Activated naive CD4-positive, alpha-beta T cell treated with anti-CD3 and anti-CD28 coated beads, Interleukin-2, amount 50 U/mL, for 72 hours (primary cell): Measurements from ENCODE around the gene EFCC1. TPM values are rescaled to one million over a fixed set of nuclear protein-coding genes. Genes with fewer than 3 reads are reported as not detected.
A peak's percentile ranks its signal among the peaks of the same experiment; 100 is the strongest.

Experiments used
- ATAC-seq, 2 donors: fragments of 150-1000 bp; cut with Tn5 transposase; 2 replicates each; pipeline ENCODE4 v1.10.0; 2021; ENCODE audit warnings: mild to moderate bottlenecking in 2 of 2, moderate library complexity in 2 of 2
- DNase-seq, 2 donors: peaks; one replicate each; pipeline ENCODE4 v3.0.0; 2021 to 2022; ENCODE audit warnings: low spot score in 2 of 2
- H3K27ac Mint-ChIP-seq, 2 donors: one replicate each; pipeline ENCODE4 v1.8.0; 2022; ENCODE audit warnings: mild to moderate bottlenecking in 2 of 2, mixed read lengths in 2 of 2
- H3K36me3 Mint-ChIP-seq, 2 donors: one replicate each; pipeline ENCODE4 v1.8.0; 2022; ENCODE audit warnings: mixed read lengths in 2 of 2
- H3K9me3 Mint-ChIP-seq, 2 donors: one replicate each; pipeline ENCODE4 v1.8.0; 2022; ENCODE audit warnings: mixed read lengths in 2 of 2
- total RNA-seq, 2 donors: library from RNA; stranded (reverse); gene quantifications; one replicate each; pipeline ENCODE4 v1.2.3, GENCODE V29; 2022

The EFCC1 gene
- total RNA-seq, result under 1 TPM in 1 of 2 donors, not detected in 1; 0.18 TPM

- Mint-ChIP-seq H3K27ac (no peak within 1 kb of the TSS), H3K36me3 (peaks cover 0 to 14% of the 10 kb centered on the region in 2 donors), H3K9me3 (no peaks in the 10 kb centered on the region)
- ATAC-seq (peak; percentile 27 to 46), DNase-seq (no peak)
These were observed at the start of gene EFCC1 for GRCh38 chr3:129001101-129001805. Gene EFCC1 (plus strand): TSS chr3:129001304. CDS start chr3:129001629, 325 bp downstream.

- ATAC-seq, result no peak
- Mint-ChIP-seq H3K27ac (no peak overlapping the region), H3K36me3 (peaks cover 0 to 6% of the 10 kb centered on the region in 2 donors), H3K9me3 (no peaks in the 10 kb centered on the region)
- no peak for DNase-seq
These were observed 44.7 kb upstream of the EFCC1 start for GRCh38 chr3:128956440-128956839.

- DNase-seq (no peak), ATAC-seq (no peak)
- Mint-ChIP-seq H3K27ac (no peak overlapping the region), H3K9me3 (no peaks in the 10 kb centered on the region), H3K36me3 (no peaks in the 10 kb centered on the region)
These were observed 35.8 kb upstream of the EFCC1 start for GRCh38 chr3:128965280-128965679.

- ATAC-seq, result no peak
- no peak for DNase-seq
- no peaks in the 10 kb centered on the region for H3K9me3 Mint-ChIP-seq
- H3K36me3 Mint-ChIP-seq, result no peaks in the 10 kb centered on the region
- H3K27ac Mint-ChIP-seq, result no peak overlapping the region
These were observed 35.3 kb upstream of the EFCC1 start for GRCh38 chr3:128965818-128966217.

- no peaks in the 10 kb centered on the region for H3K9me3 Mint-ChIP-seq
- H3K27ac Mint-ChIP-seq, result no peak overlapping the region
- no peak for ATAC-seq
- no peaks in the 10 kb centered on the region for H3K36me3 Mint-ChIP-seq
- no peak for DNase-seq
These were observed 33.3 kb upstream of the EFCC1 start for GRCh38 chr3:128967748-128968355.

GRCh38 chr3:128969993-128970739 is 30.9 kb upstream of the EFCC1 start:
- H3K36me3 Mint-ChIP-seq, result no peaks in the 10 kb centered on the region
- no peaks in the 10 kb centered on the region for H3K9me3 Mint-ChIP-seq
- ATAC-seq (peak; percentile 64 to 70), DNase-seq (peak in 1 of 2 donors; percentile 68)
- H3K27ac Mint-ChIP-seq, result no peak overlapping the region

- Mint-ChIP-seq H3K9me3 (no peaks in the 10 kb centered on the region), H3K27ac (no peak overlapping the region), H3K36me3 (no peaks in the 10 kb centered on the region)
- ATAC-seq (peak in 1 of 2 donors; percentile 70), DNase-seq (no peak)
These were observed 30.4 kb upstream of the EFCC1 start for GRCh38 chr3:128970740-128971047.

- H3K27ac Mint-ChIP-seq, result no peak overlapping the region
- ATAC-seq (no peak), DNase-seq (no peak)
- no peaks in the 10 kb centered on the region for H3K9me3 Mint-ChIP-seq
- H3K36me3 Mint-ChIP-seq, result no peaks in the 10 kb centered on the region
These were observed 29.5 kb upstream of the EFCC1 start for GRCh38 chr3:128971421-128972100.

GRCh38 chr3:128973988-128974564 is 27.0 kb upstream of the EFCC1 start:
- Mint-ChIP-seq H3K36me3 (no peaks in the 10 kb centered on the region), H3K27ac (no peak overlapping the region), H3K9me3 (no peaks in the 10 kb centered on the region)
- no peak for DNase-seq
- no peak for ATAC-seq

GRCh38 chr3:128975276-128975675 is 25.8 kb upstream of the EFCC1 start:
- ATAC-seq, result no peak

GRCh38 chr3:128983293-128984069 is 17.6 kb upstream of the EFCC1 start:
- DNase-seq (no peak), ATAC-seq (no peak)
- H3K27ac Mint-ChIP-seq, result no peak overlapping the region
- H3K9me3 Mint-ChIP-seq, result no peaks in the 10 kb centered on the region
- H3K36me3 Mint-ChIP-seq, result no peaks in the 10 kb centered on the region

More at GRCh38 chr3:128975276-128975675, 25.8 kb upstream of the EFCC1 start:
- Mint-ChIP-seq H3K27ac (peak overlapping the region in 1 of 2 donors; percentile 24), H3K36me3 (no peaks in the 10 kb centered on the region), H3K9me3 (no peaks in the 10 kb centered on the region)
- DNase-seq, result no peak

- no peak overlapping the region for H3K27ac Mint-ChIP-seq
- no peaks in the 10 kb centered on the region for H3K9me3 Mint-ChIP-seq
- DNase-seq (no peak), ATAC-seq (no peak)
- H3K36me3 Mint-ChIP-seq, result no peaks in the 10 kb centered on the region
These were observed 16.5 kb upstream of the EFCC1 start for GRCh38 chr3:128984596-128984995.

GRCh38 chr3:128987302-128988100 is 13.6 kb upstream of the EFCC1 start:
- no peak for ATAC-seq
- no peaks in the 10 kb centered on the region for H3K9me3 Mint-ChIP-seq
- no peak overlapping the region for H3K27ac Mint-ChIP-seq
- no peak for DNase-seq
- H3K36me3 Mint-ChIP-seq, result no peaks in the 10 kb centered on the region

- DNase-seq (no peak), ATAC-seq (no peak)
- no peaks in the 10 kb centered on the region for H3K9me3 Mint-ChIP-seq
- no peaks in the 10 kb centered on the region for H3K36me3 Mint-ChIP-seq
- H3K27ac Mint-ChIP-seq, result no peak overlapping the region
These were observed 12.8 kb upstream of the EFCC1 start for GRCh38 chr3:128988286-128988685.

GRCh38 chr3:128991355-128991895 is 9.7 kb upstream of the EFCC1 start:
- H3K27ac Mint-ChIP-seq, result no peak overlapping the region
- ATAC-seq (no peak), DNase-seq (no peak)
- no peaks in the 10 kb centered on the region for H3K36me3 Mint-ChIP-seq
- no peaks in the 10 kb centered on the region for H3K9me3 Mint-ChIP-seq
